Hematopoietic multipotent progenitor cell treated with erythropoietin and hydrocortisone succinate and interleukin-3 and kit ligand, for 4 days (in vitro differentiated cells): ENCODE data around the gene FAM237A.
A peak's percentile ranks its signal among the peaks of the same experiment; 100 is the strongest.

Experiments
- DNase-seq: peaks from one replicate; pipeline ENCODE4 v3.0.0-alpha.2; 2015

The FAM237A gene

DNA sequence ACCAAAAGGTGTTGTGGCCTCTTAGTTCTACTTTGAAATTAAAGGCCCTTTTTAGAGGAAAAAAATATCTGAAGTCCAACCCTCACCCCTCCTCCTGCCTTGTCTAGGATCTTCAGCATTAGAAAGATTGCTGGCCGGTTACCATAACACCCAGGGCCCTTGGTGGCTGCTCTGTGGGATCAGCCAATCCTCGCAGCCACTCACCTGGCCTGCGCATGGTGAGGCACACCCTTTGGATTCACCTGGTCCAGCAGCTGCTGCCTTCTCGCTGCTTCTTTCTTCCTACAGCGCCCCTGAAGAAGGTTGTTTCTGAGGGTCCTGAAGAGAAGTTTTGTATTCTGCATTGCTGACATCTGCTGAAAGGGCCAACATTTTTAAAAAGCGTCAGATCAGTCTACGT is 50.7 kb downstream of the FAM237A start:
- no peak for DNase-seq

DNA sequence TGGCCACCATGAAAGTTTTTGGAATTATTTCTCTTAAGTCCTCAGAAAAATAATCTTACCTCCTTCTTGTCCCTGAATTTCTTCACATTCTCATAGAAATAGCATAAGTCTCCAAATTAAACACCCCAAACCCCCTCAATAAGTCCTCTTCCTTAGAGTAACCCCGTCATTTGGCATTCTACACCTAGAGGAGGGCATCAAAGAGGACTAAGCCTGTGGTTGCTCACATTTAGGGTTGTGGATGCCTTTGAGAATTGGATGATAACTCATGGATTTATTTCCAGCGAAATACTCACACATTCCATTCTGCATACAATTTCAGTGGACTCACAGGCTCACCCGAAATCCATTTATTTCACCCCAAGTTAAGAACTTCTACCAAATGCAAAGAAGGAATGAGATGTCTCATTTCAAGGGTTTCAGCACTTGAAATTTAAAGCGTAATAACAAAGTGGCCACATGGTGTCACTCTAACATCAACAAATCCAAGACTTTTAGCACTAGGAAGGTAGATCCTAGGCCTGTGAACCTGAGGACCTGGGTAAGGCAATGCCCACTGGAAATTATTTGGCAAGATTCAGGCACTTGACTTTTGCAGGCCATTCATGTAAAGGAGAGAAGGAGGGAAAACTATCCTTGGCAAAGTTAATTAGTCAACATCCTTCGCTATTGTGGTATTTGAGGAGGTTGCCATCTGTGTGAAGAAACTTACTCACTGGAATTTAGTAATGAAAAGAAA is 51.3 kb downstream of the FAM237A start:
- DNase-seq = peak; percentile 82

GRCh38 chr2:206696910-206697309 is 54.6 kb downstream of the FAM237A start:
- DNase-seq = no peak

DNA sequence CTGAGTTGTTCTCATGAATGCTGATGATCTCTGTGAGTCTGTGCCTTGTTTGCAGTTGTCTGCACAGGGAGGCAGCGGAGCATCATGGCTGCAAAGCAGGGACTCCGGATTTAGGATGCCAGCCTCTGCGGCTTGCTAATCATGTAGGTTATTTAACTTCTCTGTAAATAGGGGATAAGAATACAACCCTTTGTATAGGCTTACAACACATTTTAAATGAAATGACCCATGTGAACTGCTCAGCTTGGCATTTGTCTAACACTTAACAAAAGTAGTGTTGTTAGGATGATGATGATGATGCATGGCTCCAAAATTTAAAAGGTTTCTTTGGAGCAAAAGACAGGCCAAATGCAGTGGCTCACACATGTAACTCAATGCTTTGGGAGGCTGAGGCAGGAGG is 56.5 kb downstream of the FAM237A start:
- no peak for DNase-seq
